Measurements from ENCODE around the gene USP49. TPM values are rescaled to one million over a fixed set of nuclear protein-coding genes. Genes with fewer than 3 reads are reported as not detected.

The USP49 gene
- total RNA-seq, 1 experiment from 2014 or later: 6.9 TPM

DNA sequence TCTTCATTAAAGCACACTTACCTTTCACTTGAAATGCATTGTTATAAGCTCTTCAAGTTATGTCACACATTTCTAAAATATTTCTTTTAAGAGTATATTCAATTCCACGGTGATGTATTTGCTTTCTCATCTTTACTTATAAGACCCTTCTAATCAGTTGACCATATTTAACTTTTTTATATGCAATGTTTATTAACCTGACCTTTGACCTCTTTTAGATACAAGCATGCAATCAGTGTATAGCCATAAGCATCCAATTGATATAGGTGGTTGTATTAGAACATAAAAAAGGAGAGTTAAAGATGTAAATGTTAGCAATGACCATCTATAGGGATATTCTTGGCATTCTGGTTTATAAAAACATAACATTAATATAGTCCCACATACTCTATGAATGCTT, 9.2 kb downstream of the USP49 start:
- no peaks in the 10 kb centered on the region for H3K9me3 ChIP-seq (ENCODE audit: control insufficient read depth in 1 of 2, insufficient read depth in 1 of 2, low read depth in 1 of 2, low read length in 2 of 2)
- no peaks in the 10 kb centered on the region for H3K4me1 ChIP-seq (ENCODE audit: control insufficient read depth in 1 of 2, insufficient read depth in 2 of 2, low read length in 2 of 2)
- no peaks in the 10 kb centered on the region for H3K27me3 ChIP-seq (ENCODE audit: insufficient read depth, low read length)
- H4K20me1 ChIP-seq (ENCODE audit: insufficient read depth): no peaks in the 10 kb centered on the region
- no peak for DNase-seq (ENCODE audit: low read depth, low spot score)
- H3K27ac ChIP-seq (ENCODE audit: low read depth, low read length): no peak overlapping the region
- H3K4me2 ChIP-seq (ENCODE audit: low read length): no peak overlapping the region
- no peak overlapping the region for H3K4me3 ChIP-seq (replicated peaks in 1 of 2; ENCODE audit: low read depth in 1 of 2, low read length in 2 of 2)
- H3K9ac ChIP-seq (ENCODE audit: low read length): no peak overlapping the region
- no peaks in the 10 kb centered on the region for H3K9me2 ChIP-seq (ENCODE audit: insufficient read depth)
- ChIA-PET RAD21 (ENCODE audit: low non-redundant PET in 1 of 2, low total read pairs in 2 of 2, uncharacterized antibody in 2 of 2, unreplicated experiment in 2 of 2) (no interaction called here), CTCF (interaction anchor here (1.5 kb wide), 1 partner anchor 35 kb away, joined by 3 read pairs; the partner anchor contains the start of genes BYSL and MED20), POLR2A (no interaction called here)
- H3K36me3 ChIP-seq (ENCODE audit: control insufficient read depth in 1 of 2, insufficient read depth in 2 of 2, low read length in 2 of 2): no peaks in the 10 kb centered on the region
- TF ChIP-seq CBX3 (IDR thresholded peaks at IDR 0.05; ENCODE audit: low read depth) (no peak), EGR1 (IDR thresholded peaks at IDR 0.05; ENCODE audit: low read depth) (no peak), MAX (IDR thresholded peaks at IDR 0.05) (no peak), RAD21 (IDR thresholded peaks at IDR 0.05; ENCODE audit: low read depth) (no peak), SRF (IDR thresholded peaks at IDR 0.05; ENCODE audit: low read depth) (no peak), YY1 (IDR thresholded peaks at IDR 0.05; ENCODE audit: extremely low read depth, insufficient replicate concordance, low read depth, low read length) (no peak), POLR2AphosphoS5 (IDR thresholded peaks at IDR 0.05; ENCODE audit: low read depth, low read length) (no peak), TCF7L2 (IDR thresholded peaks at IDR 0.05; ENCODE audit: borderline replicate concordance, extremely low read depth, insufficient read depth, insufficient read length) (no peak), POLR2A (IDR thresholded peaks at IDR 0.05; ENCODE audit: borderline replicate concordance, extremely low read depth, insufficient read depth, insufficient read length) (no peak), CEBPB (IDR thresholded peaks at IDR 0.05; ENCODE audit: low read depth) (no peak), EZH2 (IDR thresholded peaks at IDR 0.05) (no peak), SP1 (IDR thresholded peaks at IDR 0.05; ENCODE audit: low read depth) (no peak), ZFX (IDR thresholded peaks at IDR 0.05) (no peak)
- TF ChIP-seq, protein P1, sequence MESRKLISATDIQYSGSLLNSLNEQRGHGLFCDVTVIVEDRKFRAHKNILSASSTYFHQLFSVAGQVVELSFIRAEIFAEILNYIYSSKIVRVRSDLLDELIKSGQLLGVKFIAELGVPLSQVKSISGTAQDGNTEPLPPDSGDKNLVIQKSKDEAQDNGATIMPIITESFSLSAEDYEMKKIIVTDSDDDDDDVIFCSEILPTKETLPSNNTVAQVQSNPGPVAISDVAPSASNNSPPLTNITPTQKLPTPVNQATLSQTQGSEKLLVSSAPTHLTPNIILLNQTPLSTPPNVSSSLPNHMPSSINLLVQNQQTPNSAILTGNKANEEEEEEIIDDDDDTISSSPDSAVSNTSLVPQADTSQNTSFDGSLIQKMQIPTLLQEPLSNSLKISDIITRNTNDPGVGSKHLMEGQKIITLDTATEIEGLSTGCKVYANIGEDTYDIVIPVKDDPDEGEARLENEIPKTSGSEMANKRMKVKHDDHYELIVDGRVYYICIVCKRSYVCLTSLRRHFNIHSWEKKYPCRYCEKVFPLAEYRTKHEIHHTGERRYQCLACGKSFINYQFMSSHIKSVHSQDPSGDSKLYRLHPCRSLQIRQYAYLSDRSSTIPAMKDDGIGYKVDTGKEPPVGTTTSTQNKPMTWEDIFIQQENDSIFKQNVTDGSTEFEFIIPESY (IDR thresholded peaks at IDR 0.05; ENCODE audit: extremely low read depth, insufficient replicate concordance, low read length): no peak
- intact Hi-C loops (cut with micrococcal nuclease): no loop called here
- no peak for ATAC-seq
- H3K79me2 ChIP-seq (ENCODE audit: insufficient read depth, low read length): no peaks in the 10 kb centered on the region
- no TSS peak for BruUV-seq (replicated peaks)
- no peak overlapping the region for H2AFZ ChIP-seq (ENCODE audit: low read depth, low read length, poor library complexity, severe bottlenecking)

Measured in HCT116 (cell line).